Caki2 (cell line): ENCODE results near the gene LAMC3. TPM values are rescaled to one million over a fixed set of nuclear protein-coding genes. Genes with fewer than 3 reads are reported as not detected.
"Not testable (repeated sequence)": the region's sequence is repeated elsewhere in the genome, so short reads cannot be mapped to it uniquely, and the experiment has no call there.

Source experiments
- DNase-seq: peaks from one replicate; pipeline ENCODE4 v3.0.0-alpha.2; 2015; ENCODE audit warnings: low read depth
- in situ Hi-C: cut with HindIII; loops from 2 replicates; pipeline ENCODE4 v1.10.0; 2016; ENCODE audit warnings: low sequenced_read_pairs, low pct_unique_long_range_greater_than_20kb, mixed read lengths
- total RNA-seq: library from RNA; depleted of rRNA; stranded (reverse); fragments of >200 nt; shearing (Covaris generic); gene quantifications from 2 replicates; pipeline ENCODE4 v1.2.3, GENCODE V29; 2014; ENCODE audit warnings: low replicate concordance

The LAMC3 gene
- total RNA-seq, 1 experiment from 2014 or later, result 15.2 TPM

- in situ Hi-C loops, result no loop called here
- DNase-seq, result no peak
Measured at GRCh38 chr9:130999245-130999623, 9.7 kb upstream of the LAMC3 start.

GRCh38 chr9:131000526-131000925 lies 8.4 kb upstream of the LAMC3 start:
- in situ Hi-C loops, DNase-seq: not testable (repeated sequence)

DNA sequence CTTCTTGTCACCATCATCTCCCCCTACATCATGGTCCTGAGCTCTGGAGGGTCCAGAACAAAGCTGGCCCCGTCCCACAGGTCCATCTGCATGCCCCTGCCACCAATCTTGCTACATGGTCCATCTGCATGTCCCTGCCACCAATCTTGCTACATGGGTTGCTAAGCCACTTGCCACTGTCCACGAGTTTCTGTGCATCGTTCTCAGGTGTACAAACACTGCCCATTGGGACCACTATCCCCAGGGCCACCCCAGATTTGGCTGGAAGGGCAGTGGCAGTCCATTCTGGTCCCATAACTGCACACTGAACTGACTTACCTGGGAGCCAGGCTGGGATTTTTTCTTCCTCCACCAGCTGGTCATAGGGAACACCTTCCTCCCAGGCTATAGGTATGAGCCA lies 8.0 kb upstream of the LAMC3 start:
- in situ Hi-C loops, result no loop called here

GRCh38 chr9:131001990-131002389 lies 7.0 kb upstream of the LAMC3 start:
- in situ Hi-C loops, result no loop called here

More for the DNA sequence above, 8.0 kb upstream of the LAMC3 start:
- DNase-seq, result no peak

DNA sequence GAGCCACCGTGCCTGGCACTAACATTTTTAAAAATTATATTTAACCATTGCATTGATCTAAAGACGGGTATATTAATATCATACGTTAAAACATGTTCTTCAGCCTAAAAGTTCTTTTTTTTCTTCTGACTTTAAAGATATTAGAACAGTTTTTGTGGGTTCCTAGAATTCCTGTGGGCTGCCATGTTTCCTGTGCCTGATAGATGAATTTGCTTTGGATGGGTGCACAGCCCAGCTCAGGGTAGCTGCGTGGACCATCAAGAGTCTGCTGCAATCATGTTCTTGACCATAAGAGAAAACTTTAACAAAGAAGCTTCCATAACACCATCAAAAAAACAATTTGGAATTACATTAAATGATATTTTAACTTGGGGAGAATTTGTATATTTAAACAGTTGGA lies 2.4 kb upstream of the LAMC3 start:
- no peak for DNase-seq
- in situ Hi-C loops, result no loop called here

More at GRCh38 chr9:131001990-131002389, 7.0 kb upstream of the LAMC3 start:
- no peak for DNase-seq

DNA sequence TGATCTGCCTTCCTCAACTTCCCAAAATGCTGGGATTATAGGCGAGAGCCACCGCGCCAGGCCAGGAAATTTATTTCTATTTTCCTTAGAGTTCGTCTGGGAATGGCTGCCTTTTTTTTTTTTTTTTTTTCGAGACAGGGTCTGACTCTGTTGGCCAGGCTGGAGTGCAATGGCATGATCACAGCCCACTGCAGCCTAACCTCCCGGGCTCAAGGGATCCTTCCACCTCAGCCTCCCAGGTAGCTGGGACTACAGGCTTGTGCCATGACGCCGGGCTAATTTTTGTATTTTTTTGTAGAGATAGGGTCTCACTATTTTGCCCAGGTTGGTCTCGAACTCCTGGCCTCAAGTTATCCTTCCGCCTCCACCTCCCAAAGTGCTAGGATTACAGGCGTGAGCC lies 888 bp upstream of the LAMC3 start:
- DNase-seq, result no peak
- in situ Hi-C loops, result no loop called here

DNA sequence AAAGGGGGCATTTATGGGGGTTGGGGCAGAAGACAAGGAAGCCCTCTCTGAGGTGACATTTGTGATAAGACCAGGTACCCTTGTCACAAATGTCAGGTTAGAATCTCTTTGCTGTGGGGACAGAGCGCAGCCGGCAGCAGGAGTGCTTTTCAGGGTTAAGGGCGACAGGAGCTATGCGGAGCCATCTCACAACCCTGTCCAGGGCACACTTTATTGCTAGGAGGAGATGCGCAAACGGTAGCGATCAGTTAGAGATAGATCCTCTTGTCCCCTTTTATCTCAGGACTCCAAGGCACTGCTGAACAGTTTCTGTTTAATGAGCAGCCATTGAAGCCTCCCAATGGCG lies 438 bp upstream of the LAMC3 start:
- in situ Hi-C loops, result no loop called here
- no peak for DNase-seq

DNA sequence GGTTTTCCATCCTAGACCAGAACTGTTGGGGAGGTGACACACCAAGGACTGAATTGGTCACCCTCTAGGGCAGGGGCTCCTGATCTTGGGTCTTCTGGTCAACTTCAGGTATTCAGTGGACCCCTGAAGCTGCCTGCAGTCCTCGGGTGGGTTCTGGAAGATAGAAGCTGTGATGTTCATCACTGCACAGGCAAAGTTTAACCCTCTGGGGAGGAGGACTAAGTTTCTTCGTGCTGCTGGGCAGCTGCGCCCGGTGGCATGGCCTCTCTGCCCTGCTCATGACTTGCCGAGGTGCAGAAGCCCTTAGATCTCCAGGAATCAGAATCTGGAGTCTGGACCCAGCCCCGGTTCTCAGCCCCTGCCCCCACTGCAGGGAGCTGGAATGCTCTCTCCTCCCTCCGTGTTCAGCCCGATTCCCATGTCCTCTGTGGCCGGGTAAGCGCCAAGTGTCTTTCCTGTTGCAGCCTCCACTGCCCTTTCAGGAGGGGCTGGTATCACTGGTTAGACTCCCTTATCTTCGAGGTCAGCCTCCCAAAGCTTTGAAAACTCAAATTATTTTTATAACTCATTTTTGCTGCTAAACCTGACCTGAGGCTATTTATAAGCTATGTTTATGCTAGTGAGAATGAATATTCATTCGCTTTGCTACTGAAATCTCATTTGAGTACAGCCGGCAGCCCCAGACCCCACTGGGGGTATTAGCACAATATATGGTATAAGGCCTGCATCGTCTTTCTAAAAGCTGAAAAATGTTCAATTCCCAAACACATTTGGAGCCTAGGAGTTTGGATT lies 1.7 kb downstream of the LAMC3 start:
- DNase-seq, result no peak
- in situ Hi-C loops, result no loop called here

GRCh38 chr9:131011274-131012022 lies 2.5 kb downstream of the LAMC3 start:
- in situ Hi-C loops, result no loop called here
- no peak for DNase-seq

GRCh38 chr9:131012023-131012334 lies 3.0 kb downstream of the LAMC3 start:
- in situ Hi-C loops, result no loop called here
- no peak for DNase-seq

- in situ Hi-C loops, result no loop called here
- DNase-seq, result no peak
Measured at GRCh38 chr9:131012396-131012917, 3.5 kb downstream of the LAMC3 start.

DNA sequence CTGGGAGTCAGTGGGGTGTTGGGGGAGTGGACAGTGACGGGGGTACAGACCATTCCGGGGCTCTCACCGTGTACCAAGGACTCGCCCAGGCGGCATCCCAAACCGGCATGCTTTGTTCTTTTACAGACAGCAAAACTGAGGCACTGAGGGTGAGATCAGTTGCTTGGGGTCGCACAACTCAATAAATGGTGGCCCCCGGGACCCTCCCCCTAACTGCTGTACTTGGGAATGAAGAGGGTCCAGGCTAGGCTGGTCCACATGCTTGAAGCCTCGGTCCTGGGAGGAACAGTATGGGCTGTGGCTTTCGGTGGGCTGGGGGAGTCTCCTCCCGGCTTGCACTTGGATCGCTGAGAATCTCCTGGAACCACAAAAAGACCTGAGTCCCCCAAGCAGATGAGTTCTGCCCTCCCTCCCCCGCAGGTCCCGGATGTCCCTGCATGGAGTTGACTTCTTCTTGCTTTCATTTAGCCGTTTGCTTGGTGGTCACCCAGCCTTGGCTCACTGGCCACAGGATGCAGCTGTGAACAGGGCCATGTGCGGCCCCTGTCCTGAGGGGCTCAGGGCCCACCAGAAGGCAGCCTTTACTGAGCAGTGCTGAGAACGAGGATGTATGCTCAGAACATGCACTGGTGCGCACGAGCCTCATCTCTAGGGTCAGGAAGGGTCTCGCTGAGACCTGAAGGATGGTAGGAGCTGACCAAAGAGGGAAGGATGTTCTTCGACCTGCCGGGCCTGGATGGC lies 4.2 kb downstream of the LAMC3 start:
- in situ Hi-C loops, result no loop called here
- no peak for DNase-seq

DNA sequence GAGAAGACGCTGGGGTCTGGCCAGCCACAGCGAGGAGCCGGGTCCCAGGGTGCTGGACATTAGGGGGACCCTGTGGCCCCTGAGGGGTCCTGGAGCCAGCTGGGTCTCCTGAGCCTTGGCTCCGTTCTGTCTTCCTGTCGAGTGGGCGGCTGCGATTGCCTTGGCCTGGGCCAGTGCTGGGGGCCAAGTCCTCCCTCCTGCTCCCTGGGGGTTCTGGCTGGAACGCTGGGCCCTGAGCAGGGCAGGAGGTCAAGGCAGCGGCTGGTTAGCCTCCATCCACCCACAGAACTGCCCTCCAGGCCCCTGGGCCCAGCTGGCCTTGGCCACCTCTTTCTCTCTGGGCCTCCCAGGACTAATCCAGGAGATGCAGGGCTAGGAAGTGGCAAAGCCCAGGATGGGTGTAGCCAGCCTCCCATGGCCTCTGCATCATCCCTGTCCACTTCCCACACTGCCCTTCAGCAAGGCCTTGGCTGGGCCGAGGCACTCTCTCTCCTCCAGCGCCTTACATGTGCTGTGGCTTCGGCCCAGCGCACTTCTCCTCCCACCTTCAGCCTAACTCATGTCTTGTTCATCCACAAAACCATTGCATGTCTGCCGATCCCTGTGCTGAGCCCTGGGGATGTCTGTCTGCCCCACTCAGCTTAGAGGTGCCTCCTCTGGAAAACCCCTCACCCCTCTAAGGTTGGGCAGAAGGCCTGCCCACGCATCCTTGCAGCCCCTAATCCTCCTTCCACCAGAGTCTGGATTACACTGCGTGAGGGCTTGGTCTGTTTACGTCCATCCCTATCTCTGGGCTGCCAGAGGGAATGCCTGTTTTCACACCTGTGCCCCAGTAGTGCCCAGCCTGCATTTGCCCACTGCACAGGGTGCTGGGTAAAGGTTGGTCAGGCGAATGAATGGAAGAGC lies 5.0 kb downstream of the LAMC3 start:
- in situ Hi-C loops, result no loop called here

GRCh38 chr9:131015112-131015511 lies 6.1 kb downstream of the LAMC3 start:
- in situ Hi-C loops, result no loop called here

More for the DNA sequence above, 5.0 kb downstream of the LAMC3 start:
- no peak for DNase-seq

DNA sequence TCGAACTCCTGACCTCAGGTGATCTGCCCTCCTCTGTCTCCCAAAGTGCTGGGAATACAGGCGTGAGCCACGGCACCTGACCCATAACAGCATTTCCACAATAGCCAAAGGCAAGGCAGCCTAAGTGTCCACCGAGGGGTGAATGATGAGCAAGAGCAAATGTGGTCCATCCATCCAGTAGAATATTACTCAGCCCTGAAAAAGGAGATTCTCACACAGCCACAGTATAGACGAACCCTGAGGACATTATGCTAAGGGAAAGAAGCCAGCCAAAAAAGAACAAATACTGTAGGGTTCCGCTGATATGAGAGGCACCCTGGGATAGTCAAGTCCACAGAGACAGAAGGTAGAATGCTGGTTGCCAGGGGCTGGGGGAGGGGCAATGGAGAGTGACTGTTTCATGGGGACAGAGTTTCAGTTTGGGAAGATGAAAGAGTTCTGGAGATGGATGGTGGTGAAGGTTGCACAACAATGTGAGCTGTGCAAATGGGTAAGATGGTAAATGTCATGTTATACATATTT lies 7.0 kb downstream of the LAMC3 start:
- in situ Hi-C loops, result no loop called here
- no peak for DNase-seq

More at GRCh38 chr9:131015112-131015511, 6.1 kb downstream of the LAMC3 start:
- no peak for DNase-seq

DNA sequence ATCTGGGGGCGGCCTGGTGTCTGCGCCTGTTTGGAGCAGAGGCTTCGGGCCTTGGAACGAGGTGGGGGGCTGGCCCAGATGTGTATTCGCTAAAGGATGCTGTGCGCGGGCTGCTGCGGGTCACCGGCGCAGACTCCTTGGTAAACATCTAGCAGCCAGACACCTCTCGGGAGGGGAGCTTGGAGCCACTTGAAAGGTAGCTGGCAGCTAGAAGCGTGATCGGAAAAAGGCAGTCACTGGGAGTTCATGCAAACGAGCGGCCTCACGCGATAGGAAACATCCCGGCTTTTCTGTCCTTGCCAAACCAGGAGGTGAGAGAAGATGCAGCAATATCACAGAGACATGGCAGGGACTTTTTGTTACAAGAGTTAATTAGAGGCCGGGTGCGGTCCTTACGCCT lies 8.1 kb downstream of the LAMC3 start:
- in situ Hi-C loops, result no loop called here
- DNase-seq, result no peak

- in situ Hi-C loops, result no loop called here
- DNase-seq, result no peak
Measured at GRCh38 chr9:131018621-131019020, 9.6 kb downstream of the LAMC3 start.
